PC-9 (cell line): ENCODE measurements around the gene DCAF7. TPM values are rescaled to one million over a fixed set of nuclear protein-coding genes. Genes with fewer than 3 reads are reported as not detected.
A peak's percentile ranks its signal among the peaks of the same experiment; 100 is the strongest.

Experiments
- BruUV-seq: library from RNA; stranded (reverse); fragments of 400-500 nt; replicated peaks from 2 replicates; lab custom pipeline; 2021; lab: Mats Ljungman, UMichigan
- CTCF ChIA-PET: fragments of 300-600 bp; sonication (Branson Sonifier 250); formaldehyde crosslinking; loops from one replicate; lab custom pipeline; 2022; ENCODE audit warnings: antibody characterized with exemption; lab: Charles Lee
- POLR2A ChIA-PET: fragments of 300-600 bp; sonication (Branson Sonifier 250); formaldehyde crosslinking; loops from one replicate; lab custom pipeline; 2022; ENCODE audit warnings: antibody characterized with exemption; ENCODE audit not compliant: unreplicated experiment; lab: Charles Lee
- DNase-seq, 2 experiments: peaks; one replicate each; pipeline versions ENCODE4 v3.0.0 to v3.0.0-alpha.2; 2015 to 2022; ENCODE audit warnings: mixed read lengths in 1 of 2
- H2AFZ ChIP-seq: fragments of 200-600 bp; sonication (generic); 2 replicates; pipeline ENCODE4 v1.8.1; 2017; ENCODE audit warnings: antibody characterized with exemption
- H3F3A ChIP-seq: fragments of 200-600 bp; sonication (generic); 2 replicates; pipeline ENCODE4 v1.8.1; 2017; ENCODE audit warnings: antibody characterized with exemption, mild to moderate bottlenecking, low read depth; ENCODE audit not compliant: insufficient read depth
- H3K27ac ChIP-seq: fragments of 200-600 bp; sonication (generic); 2 replicates; pipeline ENCODE4 v1.6.1; 2016; ENCODE audit warnings: mixed run types
- H3K27me3 ChIP-seq: fragments of 200-600 bp; sonication (generic); 2 replicates; pipeline ENCODE4 v1.6.1; 2016; ENCODE audit warnings: low read depth, mixed run types; ENCODE audit not compliant: insufficient read depth
- H3K36me3 ChIP-seq: fragments of 200-600 bp; sonication (generic); 2 replicates; pipeline ENCODE4 v1.6.1; 2016; ENCODE audit warnings: low read depth, mixed run types
- H3K4me1 ChIP-seq: fragments of 200-600 bp; sonication (generic); replicated peaks from 2 replicates; pipeline ENCODE4 v1.6.1; 2016; ENCODE audit warnings: mixed run types; ENCODE audit not compliant: insufficient read depth
- H3K4me2 ChIP-seq: fragments of 200-600 bp; sonication (generic); 2 replicates; pipeline ENCODE4 v1.6.1; 2017; ENCODE audit warnings: mixed run types
- H3K4me3 ChIP-seq: fragments of 200-600 bp; sonication (generic); 2 replicates; pipeline ENCODE4 v1.6.1; 2016; ENCODE audit warnings: mixed run types
- H3K79me2 ChIP-seq: fragments of 200-600 bp; sonication (generic); 2 replicates; pipeline ENCODE4 v1.6.1; 2017; ENCODE audit warnings: low read depth, mixed run types
- H3K9me2 ChIP-seq: fragments of 200-600 bp; sonication (generic); 2 replicates; pipeline ENCODE4 v1.8.1; 2017; ENCODE audit warnings: mild to moderate bottlenecking; ENCODE audit not compliant: insufficient read depth
- H3K9me3 ChIP-seq: fragments of 200-600 bp; sonication (generic); 2 replicates; pipeline ENCODE4 v1.8.1; 2016; ENCODE audit warnings: low read depth; ENCODE audit not compliant: insufficient read depth
- H4K20me1 ChIP-seq: fragments of 200-600 bp; sonication (generic); 2 replicates; pipeline ENCODE4 v1.8.1; 2017; ENCODE audit not compliant: insufficient read depth
- EZH2 ChIP-seq: fragments of 200-600 bp; sonication (generic); IDR thresholded peaks from 2 replicates; pipeline ENCODE4 v1.8.0; 2017; ENCODE audit warnings: antibody characterized with exemption, low read depth
- intact Hi-C: fragments of 100-400 bp; cut with micrococcal nuclease; formaldehyde crosslinking; loops from one replicate; pipeline ENCODE4 v1.10.0; 2022; ENCODE audit not compliant: unreplicated experiment
- total RNA-seq: library from RNA; stranded (reverse); gene quantifications from 2 replicates; pipeline ENCODE4 v1.2.3, GENCODE V29; 2021
- TF ChIP-seq, protein P1 (sequence below): fragments of 200-600 bp; sonication (generic); conservative IDR thresholded peaks from 2 replicates; pipeline ENCODE4 v1.6.1; 2017; ENCODE audit warnings: mixed run types, antibody characterized with exemption, mild to moderate bottlenecking, moderate library complexity

Gene DCAF7
- total RNA-seq, 1 experiment from 2014 or later, result 78.9 TPM

DNA sequence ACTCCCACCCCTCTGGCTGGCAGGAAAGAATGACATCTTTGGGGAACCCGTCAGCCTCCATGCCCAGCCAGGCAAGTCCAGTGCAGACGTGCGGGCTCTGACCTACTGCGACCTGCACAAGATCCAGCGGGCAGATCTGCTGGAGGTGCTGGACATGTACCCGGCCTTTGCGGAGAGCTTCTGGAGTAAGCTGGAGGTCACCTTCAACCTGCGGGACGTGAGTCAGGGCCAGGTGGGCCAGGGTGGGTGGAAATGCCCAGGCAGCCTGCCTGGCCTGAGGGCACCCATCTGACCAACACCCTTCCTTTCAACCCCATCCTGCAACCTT lies 8.1 kb upstream of the DCAF7 start:
- no peak overlapping the region for H3K4me3 ChIP-seq
- no peak overlapping the region for H3K27ac ChIP-seq
- no peaks in the 10 kb centered on the region for H4K20me1 ChIP-seq
- no peaks in the 10 kb centered on the region for H3K9me2 ChIP-seq
- no peaks in the 10 kb centered on the region for H3K36me3 ChIP-seq
- peaks cover 11% of the 10 kb centered on the region; the same call in 1 of the 2 replicates for H3K4me1 ChIP-seq
- no peaks in the 10 kb centered on the region for H3K27me3 ChIP-seq
- intact Hi-C loops, result no loop called here
- ChIA-PET POLR2A (no interaction called here), CTCF (no interaction called here)
- H2AFZ ChIP-seq, result no peak overlapping the region
- no peaks in the 10 kb centered on the region for H3F3A ChIP-seq
- TF ChIP-seq EZH2, result no peak
- TF ChIP-seq, protein P1, sequence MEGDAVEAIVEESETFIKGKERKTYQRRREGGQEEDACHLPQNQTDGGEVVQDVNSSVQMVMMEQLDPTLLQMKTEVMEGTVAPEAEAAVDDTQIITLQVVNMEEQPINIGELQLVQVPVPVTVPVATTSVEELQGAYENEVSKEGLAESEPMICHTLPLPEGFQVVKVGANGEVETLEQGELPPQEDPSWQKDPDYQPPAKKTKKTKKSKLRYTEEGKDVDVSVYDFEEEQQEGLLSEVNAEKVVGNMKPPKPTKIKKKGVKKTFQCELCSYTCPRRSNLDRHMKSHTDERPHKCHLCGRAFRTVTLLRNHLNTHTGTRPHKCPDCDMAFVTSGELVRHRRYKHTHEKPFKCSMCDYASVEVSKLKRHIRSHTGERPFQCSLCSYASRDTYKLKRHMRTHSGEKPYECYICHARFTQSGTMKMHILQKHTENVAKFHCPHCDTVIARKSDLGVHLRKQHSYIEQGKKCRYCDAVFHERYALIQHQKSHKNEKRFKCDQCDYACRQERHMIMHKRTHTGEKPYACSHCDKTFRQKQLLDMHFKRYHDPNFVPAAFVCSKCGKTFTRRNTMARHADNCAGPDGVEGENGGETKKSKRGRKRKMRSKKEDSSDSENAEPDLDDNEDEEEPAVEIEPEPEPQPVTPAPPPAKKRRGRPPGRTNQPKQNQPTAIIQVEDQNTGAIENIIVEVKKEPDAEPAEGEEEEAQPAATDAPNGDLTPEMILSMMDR, result no peak
- H3K4me2 ChIP-seq, result peak overlapping the region; percentile 34; the same call in 1 of the 2 replicates
- no peak for DNase-seq
- H3K79me2 ChIP-seq, result no peaks in the 10 kb centered on the region
- no TSS peak for BruUV-seq
- H3K9me3 ChIP-seq, result no peaks in the 10 kb centered on the region

DNA sequence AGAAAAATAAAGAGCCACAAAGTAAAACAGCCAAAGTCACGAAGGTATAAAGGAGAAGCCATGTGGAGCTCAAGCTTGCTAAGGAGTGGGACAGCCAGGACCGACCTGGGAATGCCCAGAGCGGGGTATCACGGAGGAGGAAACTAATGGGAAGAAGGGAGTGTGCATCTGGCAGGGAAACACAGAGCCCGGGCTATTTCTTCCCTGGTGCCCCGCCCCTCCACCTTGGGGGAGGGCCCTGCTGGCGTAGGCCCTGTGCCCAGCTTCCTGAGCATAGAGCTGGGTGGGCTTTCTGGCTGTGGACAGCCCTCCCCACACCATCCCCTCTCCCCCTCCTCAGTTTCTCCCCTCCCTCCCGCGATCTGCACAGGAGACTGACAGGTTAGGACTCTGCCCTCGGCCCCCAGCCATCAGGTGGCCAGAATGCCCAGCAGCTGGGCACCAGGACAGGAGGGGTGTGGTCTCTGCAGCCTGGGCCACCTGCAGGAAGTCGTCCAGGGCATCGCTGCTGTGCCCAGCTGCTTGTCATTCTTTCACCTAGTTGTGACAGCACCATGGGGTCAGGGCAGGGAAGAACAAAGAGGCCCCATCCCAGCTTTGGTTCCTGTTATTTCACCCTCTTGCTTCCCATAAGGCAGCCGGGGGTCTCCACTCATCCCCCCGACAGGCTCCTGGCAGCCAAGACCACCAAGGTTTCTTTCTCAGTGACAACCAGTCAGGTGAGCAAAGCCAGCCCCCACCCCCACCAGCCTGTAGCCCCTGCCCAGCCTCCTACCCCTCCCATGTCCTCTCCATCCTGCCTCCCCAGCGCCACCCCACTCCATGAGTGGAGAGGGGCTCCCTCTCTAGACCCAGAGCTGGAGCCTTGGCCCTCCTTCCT lies 7.1 kb upstream of the DCAF7 start:
- DNase-seq, result peak in 1 of 2 experiments; percentile 33
- Histone ChIP-seq H3K9me3 (no peaks in the 10 kb centered on the region), H3K4me2 (peak overlapping the region; percentile 34; the same call in 1 of the 2 replicates), H3K4me3 (no peak overlapping the region), H3K36me3 (no peaks in the 10 kb centered on the region), H3K27me3 (no peaks in the 10 kb centered on the region), H3K79me2 (no peaks in the 10 kb centered on the region), H3F3A (no peaks in the 10 kb centered on the region), H4K20me1 (no peaks in the 10 kb centered on the region), H3K9me2 (no peaks in the 10 kb centered on the region), H3K27ac (no peak overlapping the region), H2AFZ (no peak overlapping the region), H3K4me1 (peaks cover 11% of the 10 kb centered on the region; the same call in 1 of the 2 replicates)
- no peak for TF ChIP-seq EZH2
- TF ChIP-seq, protein P1, result no peak
- CTCF ChIA-PET, result no interaction called here
- no TSS peak for BruUV-seq
- intact Hi-C loops, result no loop called here
- POLR2A ChIA-PET, result interaction anchor here (0.5 to 0.7 kb wide), 2 partner anchors 8 to 438 kb away, joined by 3 to 10 read pairs; no protein-coding TSS in a partner anchor

DNA sequence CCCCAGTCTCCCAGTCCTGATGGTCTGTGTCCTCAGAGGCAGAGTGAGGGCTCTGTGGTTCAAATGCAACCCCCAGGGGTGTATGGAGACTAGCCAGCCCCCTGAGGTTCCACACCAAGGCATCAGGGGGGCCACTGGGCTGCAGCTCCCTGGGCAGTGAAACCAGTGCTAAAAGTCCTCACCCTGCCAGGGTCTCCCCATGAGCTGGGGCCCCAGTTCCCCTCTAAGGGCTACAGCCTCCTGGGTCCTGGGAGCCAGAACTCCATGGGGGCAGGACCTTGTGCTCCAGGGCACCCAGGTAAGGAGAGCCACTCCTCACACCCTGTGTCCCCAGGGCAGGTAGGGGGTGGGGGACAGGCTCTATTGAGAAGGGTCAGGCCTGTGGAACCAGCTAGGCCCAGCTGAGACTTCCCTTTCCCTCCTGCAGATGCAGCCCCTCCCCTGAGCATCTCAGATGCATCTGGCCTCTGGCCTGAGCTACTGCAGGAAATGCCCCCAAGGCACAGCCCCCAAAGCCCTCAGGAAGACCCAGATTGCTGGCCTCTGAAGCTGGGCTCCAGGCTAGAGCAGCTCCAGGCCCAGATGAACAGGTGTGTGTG lies 6.4 kb upstream of the DCAF7 start:
- no peak overlapping the region for H2AFZ ChIP-seq
- no peaks in the 10 kb centered on the region for H3K36me3 ChIP-seq
- no peak overlapping the region for H3K4me2 ChIP-seq
- no TSS peak for BruUV-seq
- H3K27ac ChIP-seq, result no peak overlapping the region
- H3K27me3 ChIP-seq, result no peaks in the 10 kb centered on the region
- peaks cover 3% of the 10 kb centered on the region; the same call in 1 of the 2 replicates for H3K79me2 ChIP-seq
- POLR2A ChIA-PET, result no interaction called here
- intact Hi-C loops, result no loop called here
- no peaks in the 10 kb centered on the region for H4K20me1 ChIP-seq
- CTCF ChIA-PET, result no interaction called here
- no peak for TF ChIP-seq EZH2
- no peak overlapping the region for H3K4me3 ChIP-seq
- no peak for DNase-seq
- no peaks in the 10 kb centered on the region for H3K9me3 ChIP-seq
- peaks cover 13% of the 10 kb centered on the region; the same call in 1 of the 2 replicates for H3K4me1 ChIP-seq
- H3F3A ChIP-seq, result no peaks in the 10 kb centered on the region
- no peaks in the 10 kb centered on the region for H3K9me2 ChIP-seq
